GM12878 (cell line): ENCODE measurements around the gene CMBL. TPM values are rescaled to one million over a fixed set of nuclear protein-coding genes. Genes with fewer than 3 reads are reported as not detected.

Experiments used
- ATAC-seq: fragments of 200-7000 bp; cut with Tn5 transposase; 3 replicates; pipeline ENCODE4 v1.9.1; 2020; ENCODE audit warnings: mild to moderate bottlenecking, moderate library complexity
- BruUV-seq: library from RNA; stranded (reverse); fragments of 400-500 nt; replicated peaks from 2 replicates; lab custom pipeline; 2021; lab: Mats Ljungman, UMichigan
- CTCF ChIA-PET: fragments of 300-600 bp; sonication (Branson Sonifier 250); formaldehyde crosslinking; extraction: SDS; loops from one replicate; lab custom pipeline; 2021; ENCODE audit warnings: inconsistent platforms; lab: Yijun Ruan, JAX
- POLR2A ChIA-PET: fragments of 350-600 bp; formaldehyde crosslinking; extraction: SDS; loops from one replicate; lab custom pipeline; 2021; ENCODE audit warnings: inconsistent platforms; lab: Charles Lee
- RAD21 ChIA-PET: fragments of 300-600 bp; sonication (Branson Sonifier 250); formaldehyde crosslinking; loops from one replicate; lab custom pipeline; 2023; ENCODE audit warnings: antibody characterized with exemption; ENCODE audit not compliant: unreplicated experiment; lab: Charles Lee
- SMC1A ChIA-PET: fragments of 300-600 bp; sonication (Branson Sonifier 250); formaldehyde crosslinking; loops from one replicate; lab custom pipeline; 2023; ENCODE audit not compliant: unreplicated experiment, uncharacterized antibody; lab: Charles Lee
- DNase-seq: peaks from one replicate; pipeline ENCODE4 v3.0.0-alpha.2; 2011; ENCODE audit warnings: low read depth, low spot score
- FAIRE-seq: peaks from 3 replicates; lab custom pipeline; 2011; peaks lifted over from hg19 to GRCh38; lab: Jason Lieb, UNC
- H2AFZ ChIP-seq: 2 replicates; pipeline ENCODE4 v1.6.0; 2011; ENCODE audit warnings: low read depth, low read length, control low read depth; ENCODE audit not compliant: control insufficient read depth
- H3K27ac ChIP-seq: 2 replicates; pipeline ENCODE4 v1.5.1; 2011; ENCODE audit warnings: control low read depth; ENCODE audit not compliant: control insufficient read depth, insufficient read depth
- H3K27me3 ChIP-seq, 2 experiments: replicated peaks in 1 of 2; 2 replicates each; pipeline versions ENCODE4 v1.6.0 to v1.6.1; 2011; ENCODE audit warnings: low read length in 1 of 2; ENCODE audit not compliant: control insufficient read depth in 2 of 2, insufficient read depth in 2 of 2
- H3K36me3 ChIP-seq, 2 experiments: 2 replicates each; pipeline ENCODE4 v1.5.1; 2011; ENCODE audit warnings: low read length in 1 of 2; ENCODE audit not compliant: control insufficient read depth in 2 of 2, insufficient read depth in 2 of 2
- H3K4me1 ChIP-seq: 2 replicates; pipeline ENCODE4 v1.6.1; 2011; ENCODE audit warnings: mild to moderate bottlenecking, low read length, moderate library complexity, mixed read lengths; ENCODE audit not compliant: control insufficient read depth, insufficient read depth
- H3K4me2 ChIP-seq: 2 replicates; pipeline ENCODE4 v1.6.0; 2011; ENCODE audit warnings: control low read depth; ENCODE audit not compliant: control insufficient read depth, insufficient read depth
- H3K4me3 ChIP-seq: fragments of 200-600 bp; sonication (generic); 2 replicates; pipeline ENCODE4 v1.5.1; 2016
- H3K79me2 ChIP-seq: 2 replicates; pipeline ENCODE4 v1.6.0; 2011; ENCODE audit warnings: low read length; ENCODE audit not compliant: control insufficient read depth, insufficient read depth
- H3K9ac ChIP-seq: 2 replicates; pipeline ENCODE4 v1.8.0; 2011; ENCODE audit warnings: low read length, control low read depth, mixed read lengths; ENCODE audit not compliant: control insufficient read depth, insufficient read depth
- H3K9me3 ChIP-seq: replicated peaks from 3 replicates; pipeline ENCODE4 v1.5.1; 2011; ENCODE audit warnings: mild to moderate bottlenecking, low read length; ENCODE audit not compliant: control insufficient read depth, insufficient read depth
- H4K20me1 ChIP-seq: 2 replicates; pipeline ENCODE4 v1.6.0; 2011; ENCODE audit not compliant: control insufficient read depth, insufficient read depth
- BACH1 ChIP-seq: fragments of 450-650 bp; IDR thresholded peaks from 2 replicates; pipeline ENCODE4 v1.6.1; 2017; ENCODE audit warnings: mild to moderate bottlenecking, borderline replicate concordance
- E2F4 ChIP-seq: IDR thresholded peaks from 2 replicates; pipeline ENCODE4 v1.6.1; 2012; ENCODE audit warnings: low read depth, low read length, improper control_type of control experiment
- USF2 ChIP-seq: IDR thresholded peaks from 2 replicates; pipeline ENCODE4 v1.6.1; 2011; ENCODE audit warnings: low read depth, low read length, improper control_type of control experiment, borderline replicate concordance
- WGBS: methylation state at CpG from one replicate; pipeline ENCODE4 v1.1.6; 2016; ENCODE audit warnings: low lambda C conversion rate; ENCODE audit not compliant: insufficient replicate concordance, insufficient coverage; ENCODE audit errors: missing lambda C conversion rate; 5-methylcytosine and 5-hydroxymethylcytosine counted together
- in situ Hi-C: fragments of 300-500 bp; cut with MboI; formaldehyde crosslinking; loops from 9 replicates; pipeline ENCODE4 v1.14.3; 2018; ENCODE audit warnings: mixed read lengths
- intact Hi-C: fragments of 100-400 bp; cut with micrococcal nuclease; formaldehyde crosslinking; loops from one replicate; pipeline ENCODE4 v1.14.2; 2022; ENCODE audit not compliant: unreplicated experiment
- polyA plus RNA-seq, 11 experiments: library from polyadenylated mRNA; depleted of rRNA in 4 of 11; unstranded in 6 of 11; stranded (reverse) in 5 of 11; fragments of >200 nt; fragmentation: Nextera tagmentation in 4 of 11; fragmentation: Illumina TruSeq in 1 of 11; extraction: Ambion mirVana in 4 of 11; extraction: Trizol in 1 of 11; gene quantifications; 1 replicate in 1 of 11; 2 replicates in 10 of 11; pipeline versions ENCODE4 v1.2.1 to v1.2.3, GENCODE V29; 2011 to 2016; ENCODE audit warnings: inconsistent platforms in 2 of 11, missing spikeins in 2 of 11, low read depth in 1 of 11
- total RNA-seq, 4 experiments: library from RNA; depleted of rRNA in 3 of 4; stranded (reverse); fragments of >200 nt in 3 of 4; fragmentation: Illumina TruSeq in 1 of 4; extraction: Trizol in 1 of 4; gene quantifications; 2 replicates each; pipeline versions ENCODE4 v1.2.1 to v1.2.3, GENCODE V29; 2013 to 2021

The CMBL gene
- total and polyA plus RNA-seq, 10 of the 15 experiments (the other 5 are each of a cell fraction or from before 2014, with no cell fraction given), result 1.8 to 15.6 (median 7.5) TPM

GRCh38 chr5:10295619-10296326, 11.9 kb downstream of the CMBL start:
- no TSS peak for BruUV-seq
- no peaks in the 10 kb centered on the region for H3K36me3 ChIP-seq
- ChIA-PET RAD21 (no interaction called here), CTCF (no interaction called here)
- H3K9ac ChIP-seq, result no peak overlapping the region
- H3K4me2 ChIP-seq, result no peak overlapping the region
- no peak overlapping the region for H3K27ac ChIP-seq
- TF ChIP-seq BACH1 (no peak), E2F4 (no peak), USF2 (no peak)
- TF ChIP-seq, all 136 proteins: peak for 0
- no peak overlapping the region for H2AFZ ChIP-seq
- ChIA-PET POLR2A (no interaction called here), SMC1A (no interaction called here)
- no peaks in the 10 kb centered on the region for H3K27me3 ChIP-seq
- intact Hi-C loops, result no loop called here
- ATAC-seq (no peak; the same call in 2 of the 3 replicates), FAIRE-seq (no peak), DNase-seq (no peak)
- H3K4me1 ChIP-seq, result no peaks in the 10 kb centered on the region
- no peaks in the 10 kb centered on the region for H3K9me3 ChIP-seq
- WGBS, result 41% methylated on average over 8 of the region's 8 CpGs
- no peaks in the 10 kb centered on the region for H3K79me2 ChIP-seq
- in situ Hi-C loops, result no loop called here
- no peak overlapping the region for H3K4me3 ChIP-seq
- no peaks in the 10 kb centered on the region for H4K20me1 ChIP-seq
